GM12872 (cell line): ENCODE measurements around the gene ADIPOR2.

Experiments used
- TF ChIP-seq, protein P1 (sequence below): IDR thresholded peaks from 3 replicates; pipeline ENCODE4 v1.5.1; 2011; ENCODE audit warnings: low read depth, mild to moderate bottlenecking, low read length, moderate library complexity; ENCODE audit not compliant: insufficient read depth

Gene ADIPOR2

DNA sequence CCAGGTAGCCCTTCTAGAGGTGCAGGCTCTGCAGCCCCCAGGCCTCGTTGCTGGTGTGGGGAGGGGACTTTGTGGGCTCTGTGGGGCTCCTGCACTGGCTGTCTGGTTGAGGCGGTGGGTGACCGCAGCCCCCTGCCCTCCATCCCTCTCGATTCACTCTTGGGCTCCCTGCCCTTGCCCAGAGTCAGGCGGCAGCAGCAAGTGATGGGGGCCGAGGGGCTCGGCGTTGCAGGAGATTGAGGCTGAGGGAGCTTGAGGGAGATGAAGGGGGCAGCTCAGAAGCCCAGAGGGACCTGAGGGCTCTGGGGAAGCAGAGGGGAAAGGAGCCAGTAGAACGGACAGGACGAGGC is 120.0 kb downstream of the ADIPOR2 start:
- TF ChIP-seq, protein P1, sequence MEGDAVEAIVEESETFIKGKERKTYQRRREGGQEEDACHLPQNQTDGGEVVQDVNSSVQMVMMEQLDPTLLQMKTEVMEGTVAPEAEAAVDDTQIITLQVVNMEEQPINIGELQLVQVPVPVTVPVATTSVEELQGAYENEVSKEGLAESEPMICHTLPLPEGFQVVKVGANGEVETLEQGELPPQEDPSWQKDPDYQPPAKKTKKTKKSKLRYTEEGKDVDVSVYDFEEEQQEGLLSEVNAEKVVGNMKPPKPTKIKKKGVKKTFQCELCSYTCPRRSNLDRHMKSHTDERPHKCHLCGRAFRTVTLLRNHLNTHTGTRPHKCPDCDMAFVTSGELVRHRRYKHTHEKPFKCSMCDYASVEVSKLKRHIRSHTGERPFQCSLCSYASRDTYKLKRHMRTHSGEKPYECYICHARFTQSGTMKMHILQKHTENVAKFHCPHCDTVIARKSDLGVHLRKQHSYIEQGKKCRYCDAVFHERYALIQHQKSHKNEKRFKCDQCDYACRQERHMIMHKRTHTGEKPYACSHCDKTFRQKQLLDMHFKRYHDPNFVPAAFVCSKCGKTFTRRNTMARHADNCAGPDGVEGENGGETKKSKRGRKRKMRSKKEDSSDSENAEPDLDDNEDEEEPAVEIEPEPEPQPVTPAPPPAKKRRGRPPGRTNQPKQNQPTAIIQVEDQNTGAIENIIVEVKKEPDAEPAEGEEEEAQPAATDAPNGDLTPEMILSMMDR = no peak

DNA sequence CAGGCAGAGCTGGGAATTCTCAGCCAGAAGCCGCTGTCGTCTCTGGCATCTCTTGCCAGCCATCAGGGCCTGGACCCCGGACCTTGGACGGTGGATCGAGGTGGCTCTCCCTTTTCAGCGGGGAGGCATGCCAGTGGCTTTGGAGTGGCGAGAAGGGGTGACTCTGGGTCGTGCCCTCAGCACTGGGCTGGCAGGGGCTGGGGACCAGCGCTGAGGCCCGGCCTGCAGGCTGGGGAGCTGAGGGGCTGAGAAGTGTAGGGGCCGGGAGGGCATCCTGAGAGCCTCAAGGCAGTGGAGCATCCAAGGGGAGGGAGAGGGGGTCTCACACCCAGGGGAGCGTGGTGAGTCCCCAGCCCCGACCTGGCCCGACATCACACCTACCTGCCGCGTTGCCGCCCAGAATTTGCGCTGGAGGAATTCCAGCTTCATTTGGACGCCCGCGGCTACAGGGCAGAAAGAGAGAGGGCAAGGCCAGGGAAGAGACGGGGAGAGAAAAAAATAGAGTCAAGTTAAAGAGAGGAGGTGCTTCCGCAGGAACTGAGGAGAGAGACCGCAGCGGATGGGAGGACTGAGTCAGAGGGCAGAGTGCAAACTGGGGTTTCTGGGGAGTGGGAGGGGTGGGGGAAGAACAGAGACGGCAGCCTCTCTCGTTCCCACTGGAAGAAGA is 120.5 kb downstream of the ADIPOR2 start:
- TF ChIP-seq, protein P1 = no peak

DNA sequence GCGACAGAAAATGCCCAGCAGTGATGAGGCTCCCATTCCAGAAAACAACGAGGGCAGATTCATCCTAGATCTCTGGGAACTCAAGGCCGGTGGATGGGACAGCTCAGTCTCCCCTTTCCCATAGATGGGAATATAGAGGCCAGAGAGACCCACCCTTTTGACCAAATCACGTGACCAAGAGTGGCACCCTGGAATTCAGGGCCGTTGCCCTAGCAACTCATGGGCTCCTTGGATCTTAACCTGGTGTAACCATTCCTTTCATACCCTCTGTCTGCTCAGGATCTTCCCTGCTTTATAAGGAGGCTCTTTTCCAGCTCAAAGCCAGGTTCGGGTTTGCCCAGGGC is 121.0 kb downstream of the ADIPOR2 start:
- TF ChIP-seq, protein P1 = no peak

DNA sequence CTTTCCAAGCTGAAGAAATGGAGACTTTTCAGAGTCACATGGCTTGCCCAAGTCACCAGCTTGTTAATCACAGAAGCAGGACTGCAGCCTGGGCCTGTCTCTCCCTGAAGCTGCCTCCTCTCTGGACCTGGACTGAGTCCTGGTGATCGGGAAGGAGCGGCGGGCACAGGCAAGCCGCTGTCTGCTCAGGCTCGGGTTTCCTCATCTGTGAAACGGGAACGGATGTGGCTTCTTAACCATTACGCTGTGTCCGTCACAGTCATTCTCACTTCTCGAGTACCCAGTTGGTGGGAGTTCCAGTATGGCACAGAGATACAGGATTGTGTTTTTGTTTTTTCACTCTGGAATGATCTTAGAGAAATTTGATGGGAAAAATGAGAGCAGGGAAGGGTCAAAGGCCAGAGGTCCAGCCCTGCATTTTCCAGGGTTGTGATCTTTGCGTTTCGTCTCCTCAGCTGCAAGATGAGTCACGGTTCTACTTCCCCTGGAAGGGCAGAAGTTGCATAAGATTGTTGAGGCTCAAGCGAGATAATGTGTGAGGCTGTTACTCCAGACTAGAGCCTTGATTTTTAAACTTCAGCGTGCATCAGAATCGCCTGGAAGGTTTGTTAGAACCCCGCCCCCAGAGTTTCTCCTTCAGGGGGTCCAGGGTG is 121.9 kb downstream of the ADIPOR2 start:
- TF ChIP-seq, protein P1 = no peak

DNA sequence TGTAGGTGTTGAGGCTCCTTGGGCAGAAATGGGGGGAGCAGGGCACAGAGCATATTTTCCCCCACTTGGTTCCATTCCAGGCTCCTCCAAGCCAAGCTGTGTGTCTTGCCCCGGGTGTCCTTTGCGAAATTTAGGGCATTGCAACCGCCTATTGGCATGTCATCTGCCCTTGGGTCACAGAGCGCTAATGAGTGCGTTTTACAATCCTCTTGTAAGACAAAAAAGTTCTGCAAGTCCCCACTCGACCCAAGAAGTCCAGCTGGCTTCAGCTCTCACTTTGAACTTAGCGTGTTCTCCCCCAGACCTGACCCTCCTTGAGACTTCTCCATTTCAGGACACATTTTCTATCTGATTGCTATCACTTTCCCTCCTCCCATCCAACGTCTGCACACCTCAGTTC is 123.4 kb downstream of the ADIPOR2 start:
- TF ChIP-seq, protein P1 = no peak

DNA sequence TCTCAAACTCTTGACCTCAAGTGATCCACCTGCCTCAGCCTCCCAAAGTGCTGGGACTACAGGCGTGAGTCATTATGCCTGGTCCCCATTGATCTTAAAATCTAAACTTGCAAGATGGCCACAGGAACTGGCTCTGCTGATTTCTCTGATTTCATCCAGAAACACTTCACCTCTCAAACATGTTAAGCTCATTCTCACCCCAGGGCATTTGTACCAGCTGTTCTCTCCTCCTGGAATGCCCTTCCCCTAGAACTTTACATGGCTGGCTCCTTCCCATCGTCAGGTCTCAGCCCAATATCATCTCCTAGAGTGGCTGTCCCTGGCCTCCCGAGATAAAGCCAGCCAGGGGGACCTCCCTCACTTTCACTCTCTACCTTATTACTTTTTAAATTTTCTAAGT is 124.2 kb downstream of the ADIPOR2 start:
- TF ChIP-seq, protein P1 = no peak

DNA sequence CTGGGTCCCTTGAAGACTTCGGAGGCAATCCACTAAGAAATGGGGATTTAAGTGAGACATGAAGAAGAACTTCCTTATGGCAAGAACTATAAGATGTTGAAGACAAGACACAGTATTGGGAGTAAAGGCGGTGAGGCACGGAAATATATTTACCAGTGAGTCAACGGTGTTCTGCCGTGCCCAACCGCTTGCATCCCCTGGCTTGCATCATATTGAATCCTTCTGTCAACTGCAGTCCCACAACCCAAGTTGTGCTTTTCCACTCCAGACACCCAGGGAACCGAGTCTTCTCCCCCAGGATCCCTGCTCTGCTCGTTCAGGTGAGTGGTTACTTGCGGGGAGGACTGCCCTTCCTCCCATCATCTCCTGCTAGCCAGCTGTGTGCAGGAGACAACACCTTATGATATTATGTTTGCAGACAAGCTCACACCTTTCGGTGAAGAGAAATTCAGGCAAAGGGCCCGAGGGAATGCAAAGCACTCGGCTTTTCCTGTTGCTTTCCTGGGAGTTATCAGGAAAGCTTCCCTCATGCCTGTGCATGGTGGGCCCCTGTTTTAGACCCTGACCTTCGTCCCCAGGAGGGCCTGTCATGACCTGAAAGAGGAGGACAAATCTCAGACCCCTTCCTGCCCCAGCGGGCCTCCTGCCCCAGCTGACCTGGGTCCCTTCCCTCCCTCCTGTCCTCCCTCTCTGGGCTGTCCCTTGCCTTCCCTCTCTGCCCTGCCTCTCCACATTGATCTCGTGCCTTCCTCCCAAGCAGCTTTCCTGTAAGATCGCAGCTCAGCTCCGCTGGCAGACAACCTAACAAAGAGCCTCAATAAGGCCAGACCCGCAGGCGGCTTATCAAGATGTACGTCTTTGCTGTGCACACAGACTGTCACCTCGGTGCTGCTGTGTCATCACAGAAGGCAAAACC is 125.2 kb downstream of the ADIPOR2 start:
- TF ChIP-seq, protein P1 = no peak
